ENCODE results near the gene PRKCH. TPM values are rescaled to one million over a fixed set of nuclear protein-coding genes. Genes with fewer than 3 reads are reported as not detected.

Gene PRKCH
- total and polyA plus RNA-seq, 3 donors from 2014 or later: 15.0 to 26.8 (median 25.4) TPM

GRCh38 chr14:61282746-61283145 is 38.6 kb upstream of the PRKCH start:
- no peak for DNase-seq
- intact Hi-C loops (cut with DNase I; ENCODE audit: low total_unique reads): no loop called here
- no peak overlapping the region for H3K4me3 ChIP-seq
- WGBS, 2 donors: 68 to 80% methylated on average over 2 of the region's 2 CpGs
- no peaks in the 10 kb centered on the region for H3K36me3 ChIP-seq (ENCODE audit: low read depth, missing control alignments)
- no peaks in the 10 kb centered on the region for H3K9me3 ChIP-seq
- H3K27me3 ChIP-seq: no peaks in the 10 kb centered on the region
- TF ChIP-seq POLR2A (IDR thresholded peaks at IDR 0.05) (no peak), CTCF (IDR thresholded peaks at IDR 0.05) (no peak)
- H3K27ac ChIP-seq: peak overlapping the region in 1 of 2 donors; percentile 91
- H3K4me1 ChIP-seq: peaks cover 10% of the 10 kb centered on the region

GRCh38 chr14:61284001-61284400 is 37.4 kb upstream of the PRKCH start:
- H3K36me3 ChIP-seq (ENCODE audit: low read depth, missing control alignments): no peaks in the 10 kb centered on the region
- TF ChIP-seq CTCF (IDR thresholded peaks at IDR 0.05): no peak
- TF ChIP-seq POLR2A (IDR thresholded peaks at IDR 0.05): no peak
- no peaks in the 10 kb centered on the region for H3K27me3 ChIP-seq
- peaks cover 10% of the 10 kb centered on the region for H3K4me1 ChIP-seq
- H3K4me3 ChIP-seq: no peak overlapping the region
- no peak overlapping the region for H3K27ac ChIP-seq
- DNase-seq: no peak
- H3K9me3 ChIP-seq: no peaks in the 10 kb centered on the region
- 80 to 88% methylated on average over 3 of the region's 3 CpGs for WGBS, 2 donors
- intact Hi-C loops (cut with DNase I; ENCODE audit: low total_unique reads): no loop called here

GRCh38 chr14:61285364-61285763 is 36.0 kb upstream of the PRKCH start:
- Histone ChIP-seq H3K4me3 (no peak overlapping the region), H3K36me3 (ENCODE audit: low read depth, missing control alignments) (no peaks in the 10 kb centered on the region), H3K27ac (peak overlapping the region in 1 of 2 donors; percentile 28), H3K9me3 (no peaks in the 10 kb centered on the region), H3K4me1 (peaks cover 5% of the 10 kb centered on the region), H3K27me3 (no peaks in the 10 kb centered on the region)
- WGBS, 2 donors: 49 to 52% methylated on average over 4 of the region's 4 CpGs
- intact Hi-C loops (cut with DNase I; ENCODE audit: low total_unique reads): no loop called here
- DNase-seq: no peak
- TF ChIP-seq POLR2A (IDR thresholded peaks at IDR 0.05) (no peak), CTCF (IDR thresholded peaks at IDR 0.05) (no peak)

GRCh38 chr14:61287196-61287595 is 34.2 kb upstream of the PRKCH start:
- DNase-seq: no peak
- intact Hi-C loops (cut with DNase I; ENCODE audit: low total_unique reads): no loop called here
- Histone ChIP-seq H3K4me3 (no peak overlapping the region), H3K36me3 (ENCODE audit: low read depth, missing control alignments) (no peaks in the 10 kb centered on the region), H3K27ac (no peak overlapping the region), H3K4me1 (peaks cover 5% of the 10 kb centered on the region), H3K27me3 (no peaks in the 10 kb centered on the region), H3K9me3 (no peaks in the 10 kb centered on the region)
- 87 to 90% methylated on average over 7 of the region's 7 CpGs for WGBS, 2 donors
- TF ChIP-seq POLR2A (IDR thresholded peaks at IDR 0.05): no peak
- no peak for TF ChIP-seq CTCF (IDR thresholded peaks at IDR 0.05)

GRCh38 chr14:61288228-61288627 is 33.2 kb upstream of the PRKCH start:
- Histone ChIP-seq H3K36me3 (ENCODE audit: low read depth, missing control alignments) (no peaks in the 10 kb centered on the region), H3K9me3 (no peaks in the 10 kb centered on the region), H3K4me1 (peaks cover 5% of the 10 kb centered on the region), H3K27me3 (no peaks in the 10 kb centered on the region), H3K27ac (no peak overlapping the region), H3K4me3 (no peak overlapping the region)
- TF ChIP-seq POLR2A (IDR thresholded peaks at IDR 0.05) (no peak), CTCF (IDR thresholded peaks at IDR 0.05) (no peak)
- WGBS, 2 donors: 90 to 95% methylated on average over 4 of the region's 4 CpGs
- intact Hi-C loops (cut with DNase I; ENCODE audit: low total_unique reads): no loop called here
- DNase-seq: no peak
